IMR-90 (cell line): ENCODE results near the gene SHC2. TPM values are rescaled to one million over a fixed set of nuclear protein-coding genes. Genes with fewer than 3 reads are reported as not detected.

ENCODE experiments used
- microRNA-seq, 2 experiments: library from miRNA; stranded (forward) in 1 of 2; unstranded in 1 of 2; fragments of 10-50 nt in 1 of 2; fragments of <30 nt in 1 of 2; gene quantifications in 1 of 2; microRNA quantifications in 1 of 2; one replicate each; pipeline versions ENCODE3 to v1.1.0; 2013 to 2020; ENCODE audit not compliant: insufficient read depth in 1 of 2, insufficient read length in 1 of 2, unreplicated experiment in 1 of 2
- polyA plus RNA-seq, 3 experiments: library from polyadenylated mRNA; depleted of rRNA; stranded (reverse); fragments of >200 nt; gene quantifications; 2 replicates each; pipeline ENCODE4 v1.2.3, GENCODE V29; 2012; ENCODE audit warnings: low replicate concordance in 1 of 3
- small RNA-seq, 5 experiments: library from RNA; depleted of rRNA; stranded (forward); fragments of <200 nt; gene quantifications; one replicate each; pipeline ENCODE3, GENCODE V24; 2012
- total RNA-seq: library from RNA; depleted of rRNA; stranded (reverse); fragments of >200 nt; gene quantifications from 2 replicates; pipeline ENCODE4 v1.2.3, GENCODE V29; 2012; rRNA removed

SHC2 gene
- total and polyA plus RNA-seq, 2 of the 4 experiments (the other 2 are of a cell fraction), result 0.68 TPM; not detected in 1

Small RNA genes lying within 50 kb of the gene (microRNA-seq; reads per million reads assigned to microRNA genes)
- gene RNA5SP462 (ENCODE audit: insufficient read depth, insufficient read length), result not detected

Small RNA genes lying within 50 kb of the gene (small RNA-seq; reads per million reads assigned to genes)
- 0 to 1.8 (median 0.42) reads per million in 5 experiments for gene RNA5SP462

Other genes with a start within 250 kb of the SHC2 start
- 2.3 and 2.8 TPM in 2 replicates for gene PLPP2, start 169.6 kb downstream of the SHC2 start, total RNA-seq
- 4.0 and 4.2 TPM in 2 replicates for gene PLPP2, start 169.6 kb downstream of the SHC2 start, polyA plus RNA-seq (2012; rRNA removed)
- 11.4 and 28.0 TPM in 2 replicates for gene MIER2, start 116.2 kb downstream of the SHC2 start, total RNA-seq
- gene MIER2, start 116.2 kb downstream of the SHC2 start, polyA plus RNA-seq (2012; rRNA removed), result 28.4 and 32.3 TPM in 2 replicates
- gene C2CD4C, start 51.9 kb downstream of the SHC2 start, total RNA-seq, result under 0.01 TPM in 2 replicates
- gene C2CD4C, start 51.9 kb downstream of the SHC2 start, polyA plus RNA-seq (2012; rRNA removed), result 0.07 and 0.09 TPM in 2 replicates
- gene MADCAM1, start 35.5 kb upstream of the SHC2 start, total RNA-seq, result not detected in 2 replicates
- gene MADCAM1, start 35.5 kb upstream of the SHC2 start, polyA plus RNA-seq (2012; rRNA removed), result 0.24 and 0.26 TPM in 2 replicates
- 2.7 and 4.2 TPM in 2 replicates for gene TPGS1, start 46.5 kb upstream of the SHC2 start, total RNA-seq
- 6.3 and 13.9 TPM in 2 replicates for gene TPGS1, start 46.5 kb upstream of the SHC2 start, polyA plus RNA-seq (2012; rRNA removed)
- gene CDC34, start 70.7 kb upstream of the SHC2 start, total RNA-seq, result 35.7 and 39.2 TPM in 2 replicates
- 68.9 and 80.8 TPM in 2 replicates for gene CDC34, start 70.7 kb upstream of the SHC2 start, polyA plus RNA-seq (2012; rRNA removed)
- gene GZMM, start 83.0 kb upstream of the SHC2 start, total RNA-seq, result not detected in 2 replicates
- gene GZMM, start 83.0 kb upstream of the SHC2 start, polyA plus RNA-seq (2012; rRNA removed), result 0.11 and 0.24 TPM in 2 replicates
- gene BSG, start 111.6 kb upstream of the SHC2 start, total RNA-seq, result 129 and 130 TPM in 2 replicates
- gene BSG, start 111.6 kb upstream of the SHC2 start, polyA plus RNA-seq (2012; rRNA removed), result 698 and 994 TPM in 2 replicates
- gene HCN2, start 128.8 kb upstream of the SHC2 start, total RNA-seq, result 0.56 and 0.72 TPM in 2 replicates
- 2.0 and 2.6 TPM in 2 replicates for gene HCN2, start 128.8 kb upstream of the SHC2 start, polyA plus RNA-seq (2012; rRNA removed)
- 9.9 and 10.3 TPM in 2 replicates for gene POLRMT, start 172.5 kb upstream of the SHC2 start, total RNA-seq
- 29.6 and 44.6 TPM in 2 replicates for gene POLRMT, start 172.5 kb upstream of the SHC2 start, polyA plus RNA-seq (2012; rRNA removed)
- gene FGF22, start 178.8 kb upstream of the SHC2 start, total RNA-seq, result not detected in 2 replicates
- 0.14 and 0.24 TPM in 2 replicates for gene FGF22, start 178.8 kb upstream of the SHC2 start, polyA plus RNA-seq (2012; rRNA removed)
- gene RNF126, start 202.2 kb upstream of the SHC2 start, total RNA-seq, result 7.0 and 8.6 TPM in 2 replicates
- 25.8 and 27.4 TPM in 2 replicates for gene RNF126, start 202.2 kb upstream of the SHC2 start, polyA plus RNA-seq (2012; rRNA removed)
- gene FSTL3, start 215.4 kb upstream of the SHC2 start, total RNA-seq, result 32.3 and 39.4 TPM in 2 replicates
- gene FSTL3, start 215.4 kb upstream of the SHC2 start, polyA plus RNA-seq (2012; rRNA removed), result 76.9 and 107 TPM in 2 replicates
- gene PRSS57, start 234.4 kb upstream of the SHC2 start, total RNA-seq, result not detected in 2 replicates
- not detected in 2 replicates for gene PRSS57, start 234.4 kb upstream of the SHC2 start, polyA plus RNA-seq (2012; rRNA removed)
- gene PALM, start 247.9 kb upstream of the SHC2 start, total RNA-seq, result 2.2 TPM in 2 replicates
- gene PALM, start 247.9 kb upstream of the SHC2 start, polyA plus RNA-seq (2012; rRNA removed), result 7.4 and 8.3 TPM in 2 replicates